Sigmoid colon (tissue), 7 donors: Measurements from ENCODE around the gene CLEC6A. TPM values are rescaled to one million over a fixed set of nuclear protein-coding genes. Genes with fewer than 3 reads are reported as not detected.

Experiments
- DNase-seq: peaks from one replicate; pipeline ENCODE4 v3.0.0-alpha.2; 2019
- H3K27ac ChIP-seq, 4 donors: fragments of 200-600 bp; sonication (generic); one replicate each; pipeline ENCODE4 v1.5.1; 2016 to 2019; ENCODE audit warnings: mild to moderate bottlenecking in 1 of 4
- H3K27me3 ChIP-seq, 3 donors: fragments of 200-600 bp; sonication (generic); one replicate each; pipeline ENCODE4 v1.5.1; 2019; ENCODE audit warnings: mild to moderate bottlenecking in 1 of 3
- H3K36me3 ChIP-seq, 4 donors: fragments of 200-600 bp; sonication (generic); one replicate each; pipeline ENCODE4 v1.5.1; 2016 to 2019
- H3K4me1 ChIP-seq, 4 donors: fragments of 200-600 bp; sonication (generic); one replicate each; pipeline ENCODE4 v1.5.1; 2017 to 2019
- H3K4me3 ChIP-seq, 4 donors: fragments of 200-600 bp; sonication (generic); one replicate each; pipeline ENCODE4 v1.5.1; 2017 to 2019; ENCODE audit warnings: mild to moderate bottlenecking in 2 of 4, moderate library complexity in 1 of 4
- H3K9me3 ChIP-seq, 4 donors: fragments of 200-600 bp in 3 of 4; sonication (generic) in 3 of 4; one replicate each; pipeline versions ENCODE4 v1.5.1 to v1.6.1; 2013 to 2019
- EP300 ChIP-seq, 4 donors: sonication (generic); formaldehyde crosslinking; IDR thresholded peaks; one replicate each; pipeline ENCODE4 v1.6.1; 2017; ENCODE audit warnings: antibody characterized with exemption in 4 of 4
- POLR2A ChIP-seq, 2 donors: fragments of 450-650 bp; IDR thresholded peaks; one replicate each; pipeline ENCODE4 v1.6.1; 2016; ENCODE audit warnings: antibody characterized with exemption in 2 of 2, mild to moderate bottlenecking in 2 of 2, moderate library complexity in 2 of 2
- POLR2AphosphoS5 ChIP-seq, 4 donors: sonication (generic); formaldehyde crosslinking; IDR thresholded peaks; one replicate each; pipeline ENCODE4 v1.6.1; 2017; ENCODE audit warnings: antibody characterized with exemption in 4 of 4
- WGBS, 2 donors: extraction: QIAGEN DNeasy Blood & Tissue Kit; methylation state at CpG; one replicate each; pipeline ENCODE4 v1.1.7; 2013; 5-methylcytosine and 5-hydroxymethylcytosine counted together
- intact Hi-C: fragments of 100-400 bp; cut with DNase I; formaldehyde crosslinking; loops from one replicate; pipeline ENCODE4 v1.15.1; 2023
- polyA plus RNA-seq, 3 donors: library from polyadenylated mRNA; stranded (reverse); fragments of 200-250 nt; gene quantifications; one replicate each; pipeline ENCODE4 v1.2.3, GENCODE V29; 2013
- total RNA-seq, 4 donors: library from RNA; depleted of rRNA; stranded (reverse); fragments of >200 nt; gene quantifications; one replicate each; pipeline ENCODE4 v1.1.0, GENCODE V29; 2016
- TF ChIP-seq, protein P1 (sequence below), 4 experiments: fragments of 450-650 bp in 3 of 4; fragments of 200-600 bp in 1 of 4; IDR thresholded peaks; one replicate each; pipeline ENCODE4 v1.5.1; 2016 to 2019; ENCODE audit warnings: antibody characterized with exemption in 4 of 4, mild to moderate bottlenecking in 3 of 4, moderate library complexity in 2 of 4
- donor health status: healthy with polysubstance abuse.
- donor health status: Bipolar disorder and iron deficiency.
- donor health status: healthy.

The CLEC6A gene
- total and polyA plus RNA-seq, 7 donors: 0.29 TPM; not detected in 6

GRCh38 chr12:8475508-8476203, 19.9 kb downstream of the CLEC6A start:
- Histone ChIP-seq H3K4me3 (no peak overlapping the region), H3K9me3 (no peaks in the 10 kb centered on the region), H3K36me3 (no peaks in the 10 kb centered on the region), H3K27me3 (no peaks in the 10 kb centered on the region), H3K4me1 (no peaks in the 10 kb centered on the region), H3K27ac (no peak overlapping the region)
- TF ChIP-seq POLR2AphosphoS5 (IDR thresholded peaks at IDR 0.05) (no peak), POLR2A (IDR thresholded peaks at IDR 0.05) (no peak), EP300 (IDR thresholded peaks at IDR 0.05) (no peak)
- TF ChIP-seq, protein P1, sequence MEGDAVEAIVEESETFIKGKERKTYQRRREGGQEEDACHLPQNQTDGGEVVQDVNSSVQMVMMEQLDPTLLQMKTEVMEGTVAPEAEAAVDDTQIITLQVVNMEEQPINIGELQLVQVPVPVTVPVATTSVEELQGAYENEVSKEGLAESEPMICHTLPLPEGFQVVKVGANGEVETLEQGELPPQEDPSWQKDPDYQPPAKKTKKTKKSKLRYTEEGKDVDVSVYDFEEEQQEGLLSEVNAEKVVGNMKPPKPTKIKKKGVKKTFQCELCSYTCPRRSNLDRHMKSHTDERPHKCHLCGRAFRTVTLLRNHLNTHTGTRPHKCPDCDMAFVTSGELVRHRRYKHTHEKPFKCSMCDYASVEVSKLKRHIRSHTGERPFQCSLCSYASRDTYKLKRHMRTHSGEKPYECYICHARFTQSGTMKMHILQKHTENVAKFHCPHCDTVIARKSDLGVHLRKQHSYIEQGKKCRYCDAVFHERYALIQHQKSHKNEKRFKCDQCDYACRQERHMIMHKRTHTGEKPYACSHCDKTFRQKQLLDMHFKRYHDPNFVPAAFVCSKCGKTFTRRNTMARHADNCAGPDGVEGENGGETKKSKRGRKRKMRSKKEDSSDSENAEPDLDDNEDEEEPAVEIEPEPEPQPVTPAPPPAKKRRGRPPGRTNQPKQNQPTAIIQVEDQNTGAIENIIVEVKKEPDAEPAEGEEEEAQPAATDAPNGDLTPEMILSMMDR (IDR thresholded peaks at IDR 0.05): no peak
- no peak for DNase-seq
- intact Hi-C loops: no loop called here

- no peaks in the 10 kb centered on the region for H3K36me3 ChIP-seq
- WGBS, 2 donors: 71 to 73% methylated on average over 2 of the region's 2 CpGs
- intact Hi-C loops: no loop called here
- TF ChIP-seq EP300 (IDR thresholded peaks at IDR 0.05): no peak
- TF ChIP-seq, protein P1 (IDR thresholded peaks at IDR 0.05): no peak
- TF ChIP-seq POLR2A (IDR thresholded peaks at IDR 0.05): no peak
- no peak for TF ChIP-seq POLR2AphosphoS5 (IDR thresholded peaks at IDR 0.05)
- H3K9me3 ChIP-seq: no peaks in the 10 kb centered on the region
- H3K27ac ChIP-seq: no peak overlapping the region
- no peak overlapping the region for H3K4me3 ChIP-seq
- no peaks in the 10 kb centered on the region for H3K4me1 ChIP-seq
- no peak for DNase-seq
- H3K27me3 ChIP-seq: no peaks in the 10 kb centered on the region
These were observed 26.9 kb downstream of the CLEC6A start for GRCh38 chr12:8482571-8483061.

DNA sequence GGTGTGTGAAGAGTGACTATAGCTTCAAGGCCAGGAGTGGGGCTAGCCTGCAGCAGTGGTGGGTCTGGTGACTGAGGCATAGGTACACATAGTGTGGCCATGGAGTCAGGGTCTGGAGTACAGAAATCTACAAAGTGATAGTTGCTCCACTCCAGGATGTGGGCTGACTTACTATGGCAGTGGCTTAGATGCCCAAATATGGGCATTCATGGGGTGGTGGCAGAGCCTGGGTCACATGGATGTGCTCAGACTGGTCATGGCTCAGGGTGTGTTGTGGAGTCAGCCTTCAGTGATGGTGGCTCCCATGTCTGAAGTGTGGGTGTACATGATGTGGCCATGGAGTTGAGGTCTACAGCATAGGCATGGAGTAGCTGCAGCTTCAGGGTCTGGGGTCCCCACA, 27.3 kb downstream of the CLEC6A start:
- no peaks in the 10 kb centered on the region for H3K27me3 ChIP-seq
- intact Hi-C loops: no loop called here
- H3K27ac ChIP-seq: no peak overlapping the region
- no peaks in the 10 kb centered on the region for H3K36me3 ChIP-seq
- no peaks in the 10 kb centered on the region for H3K9me3 ChIP-seq
- H3K4me1 ChIP-seq: no peaks in the 10 kb centered on the region
- no peak for DNase-seq
- H3K4me3 ChIP-seq: no peak overlapping the region
- no peak for TF ChIP-seq POLR2A (IDR thresholded peaks at IDR 0.05)
- TF ChIP-seq EP300 (IDR thresholded peaks at IDR 0.05): no peak
- TF ChIP-seq, protein P1 (IDR thresholded peaks at IDR 0.05): no peak
- no peak for TF ChIP-seq POLR2AphosphoS5 (IDR thresholded peaks at IDR 0.05)

- no peaks in the 10 kb centered on the region for H3K36me3 ChIP-seq
- DNase-seq: no peak
- H3K4me1 ChIP-seq: no peaks in the 10 kb centered on the region
- WGBS, 2 donors: 76 to 79% methylated on average over 5 of the region's 5 CpGs
- H3K9me3 ChIP-seq: no peaks in the 10 kb centered on the region
- no peaks in the 10 kb centered on the region for H3K27me3 ChIP-seq
- no peak for TF ChIP-seq EP300 (IDR thresholded peaks at IDR 0.05)
- TF ChIP-seq POLR2AphosphoS5 (IDR thresholded peaks at IDR 0.05): no peak
- no peak for TF ChIP-seq POLR2A (IDR thresholded peaks at IDR 0.05)
- TF ChIP-seq, protein P1 (IDR thresholded peaks at IDR 0.05): no peak
- no peak overlapping the region for H3K4me3 ChIP-seq
- intact Hi-C loops: no loop called here
- no peak overlapping the region for H3K27ac ChIP-seq
These were observed 36.1 kb downstream of the CLEC6A start for GRCh38 chr12:8491646-8492530.
